ENCODE data around the gene CYP2R1.
A peak's percentile ranks its signal among the peaks of the same experiment; 100 is the strongest.
"Not testable (repeated sequence)": the region's sequence is repeated elsewhere in the genome, so short reads cannot be mapped to it uniquely, and the experiment has no call there.

CYP2R1 gene

GRCh38 chr11:14892577-14892976, 546 bp upstream of the CYP2R1 start:
- no peak for DNase-seq

- DNase-seq: peak; percentile 15 to 87 (median 77)
Measured at GRCh38 chr11:14891143-14892035, 642 bp downstream of the CYP2R1 start.

DNA sequence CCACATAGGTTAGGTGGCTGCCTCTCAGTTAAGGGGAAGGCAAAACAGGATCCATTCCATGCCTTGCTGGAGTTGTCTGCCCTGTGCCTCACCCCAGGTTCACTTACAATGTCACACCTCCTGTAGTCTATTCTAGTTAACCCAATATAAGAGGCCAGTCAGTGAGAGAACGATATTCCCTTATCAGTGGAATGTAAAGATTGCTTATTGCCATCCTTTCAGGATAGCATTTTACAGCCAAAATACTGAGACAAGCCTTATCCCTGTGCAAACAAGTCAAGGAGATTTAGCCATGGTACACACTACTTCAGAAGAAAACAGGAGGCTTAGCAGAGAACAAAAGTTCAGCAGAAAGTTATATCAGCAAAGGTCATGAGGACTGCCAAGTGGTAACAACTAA, 5.5 kb downstream of the CYP2R1 start:
- no peak for DNase-seq

- no peak for DNase-seq
Measured at GRCh38 chr11:14884667-14885273, 7.3 kb downstream of the CYP2R1 start.

DNA sequence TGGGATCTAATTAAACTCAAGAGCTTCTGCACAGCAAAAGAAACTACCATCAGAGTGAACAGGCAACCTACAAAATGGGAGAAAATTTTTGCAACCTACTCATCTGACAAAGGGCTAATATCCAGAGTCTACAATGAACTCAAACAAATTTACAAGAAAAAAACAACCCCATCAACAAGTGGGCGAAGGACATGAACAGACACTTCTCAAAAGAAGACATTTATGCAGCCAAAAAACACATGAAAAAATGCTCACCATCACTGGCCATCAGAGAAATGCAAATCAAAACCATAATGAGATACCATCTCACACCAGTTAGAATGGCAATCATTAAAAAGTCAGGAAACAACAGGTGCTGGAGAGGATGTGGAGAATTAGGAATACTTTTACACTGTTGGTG, 8.3 kb downstream of the CYP2R1 start:
- DNase-seq: not testable (repeated sequence)

- DNase-seq: no peak
Measured at GRCh38 chr11:14882196-14882595, 9.8 kb downstream of the CYP2R1 start.

- no peak for DNase-seq
Measured at GRCh38 chr11:14881576-14882193, 10.3 kb downstream of the CYP2R1 start.

DNA sequence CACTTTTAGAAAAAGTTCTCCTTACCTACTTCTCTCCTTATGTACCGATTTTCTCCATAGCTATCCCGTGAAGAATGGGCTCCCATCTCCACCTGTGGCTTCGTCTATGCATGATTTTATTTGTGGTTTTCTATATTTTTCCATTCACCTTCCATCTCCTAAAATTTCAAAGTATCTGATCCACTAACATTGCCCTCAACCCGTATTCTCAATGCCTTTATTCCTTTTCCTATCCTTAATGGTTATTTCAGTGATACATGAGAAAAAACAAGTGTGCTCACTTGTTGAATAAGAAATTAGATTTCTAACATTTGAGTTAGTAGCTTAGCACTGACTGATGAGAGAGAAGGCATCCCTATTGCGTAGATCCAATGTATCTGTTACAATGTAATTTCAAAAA, 16.9 kb downstream of the CYP2R1 start:
- DNase-seq: no peak

DNA sequence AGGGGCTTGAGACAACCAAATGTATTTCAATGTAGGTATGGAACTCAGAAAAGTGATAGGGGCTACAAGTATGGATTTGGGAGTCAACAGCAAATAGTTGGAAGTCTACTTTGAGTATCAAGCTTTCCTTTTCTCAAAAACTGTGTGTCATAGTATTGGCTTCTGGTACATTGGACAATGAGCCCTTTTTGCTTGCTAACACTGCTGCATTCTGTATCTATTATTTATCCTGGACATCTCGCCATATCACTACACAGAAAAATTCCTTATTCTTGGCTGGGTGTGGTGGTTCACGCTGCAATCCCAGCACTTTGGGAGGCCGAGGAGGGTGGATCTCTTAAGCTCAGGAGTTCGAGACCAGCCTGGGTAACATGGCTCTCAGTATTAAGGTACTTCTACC, 18.4 kb downstream of the CYP2R1 start:
- peak in 1 of 58 donors; percentile 11 for DNase-seq

- DNase-seq: no peak
Measured at GRCh38 chr11:14872032-14872431, 20.0 kb downstream of the CYP2R1 start.

GRCh38 chr11:14863775-14864174, 28.3 kb downstream of the CYP2R1 start:
- not testable (repeated sequence) for DNase-seq

GRCh38 chr11:14861680-14862079, 30.4 kb downstream of the CYP2R1 start:
- DNase-seq: no peak

GRCh38 chr11:14860511-14860910, 31.5 kb downstream of the CYP2R1 start:
- DNase-seq: no peak

- DNase-seq: no peak
Measured at GRCh38 chr11:14858404-14858803, 33.6 kb downstream of the CYP2R1 start.

DNA sequence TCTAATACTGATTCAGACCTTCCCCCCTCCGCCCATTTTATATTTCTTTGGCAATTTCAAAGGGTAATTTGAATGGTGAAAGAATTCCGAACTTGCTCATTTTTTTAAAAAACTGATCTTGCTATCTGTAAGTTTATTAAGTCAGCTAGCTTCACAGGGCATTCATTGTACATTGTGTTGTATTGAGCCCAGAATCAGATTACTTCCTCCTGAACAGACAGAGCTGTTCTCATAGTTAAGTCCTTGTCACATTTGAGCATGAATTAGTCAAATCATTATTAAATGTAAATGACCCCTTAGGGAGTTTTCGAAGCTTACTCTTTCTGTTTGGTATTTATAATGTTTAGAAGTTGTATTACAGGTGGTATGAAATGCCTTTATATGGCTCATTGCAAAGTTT, 34.4 kb downstream of the CYP2R1 start:
- no peak for DNase-seq

GRCh38 chr11:14855890-14856289, 36.1 kb downstream of the CYP2R1 start:
- no peak for DNase-seq

- no peak for DNase-seq
Measured at GRCh38 chr11:14854057-14854456, 38.0 kb downstream of the CYP2R1 start.

- DNase-seq: no peak
Measured at GRCh38 chr11:14852571-14853177, 39.4 kb downstream of the CYP2R1 start.

- no peak for DNase-seq
Measured at GRCh38 chr11:14842002-14842401, 50.0 kb downstream of the CYP2R1 start.

GRCh38 chr11:14835496-14836492, 56.2 kb downstream of the CYP2R1 start:
- no peak for DNase-seq

All from anterior cingulate cortex (tissue), 58 donors.